ENCODE results near the gene MIXL1.

MIXL1 gene

DNA sequence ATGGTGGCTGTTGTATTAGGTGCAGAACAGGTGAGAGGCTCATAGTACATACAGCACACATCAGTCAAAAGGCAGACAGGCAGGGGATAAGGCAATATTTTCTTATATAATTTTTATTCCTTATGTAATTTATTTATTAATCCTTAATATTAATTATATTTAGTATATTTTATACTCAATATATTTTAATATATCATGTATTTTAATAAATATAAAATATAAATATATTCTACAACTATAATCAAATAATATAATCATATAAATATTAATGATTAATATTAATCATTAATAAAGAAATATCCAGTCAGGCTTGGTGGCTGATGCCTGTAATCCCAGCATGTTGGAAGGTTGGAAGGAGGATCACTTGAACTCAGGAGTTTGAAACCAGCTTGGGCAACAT is 19.3 kb upstream of the MIXL1 start:
- no peak overlapping the region for H3K27ac Mint-ChIP-seq
- peaks cover 13% of the 10 kb centered on the region for H3K4me1 Mint-ChIP-seq
- H3K9me3 Mint-ChIP-seq: no peaks in the 10 kb centered on the region
- no peaks in the 10 kb centered on the region for H3K36me3 Mint-ChIP-seq
- ATAC-seq: no peak
- H3K27me3 Mint-ChIP-seq: no peaks in the 10 kb centered on the region
- H3K4me3 Mint-ChIP-seq: no peak overlapping the region

DNA sequence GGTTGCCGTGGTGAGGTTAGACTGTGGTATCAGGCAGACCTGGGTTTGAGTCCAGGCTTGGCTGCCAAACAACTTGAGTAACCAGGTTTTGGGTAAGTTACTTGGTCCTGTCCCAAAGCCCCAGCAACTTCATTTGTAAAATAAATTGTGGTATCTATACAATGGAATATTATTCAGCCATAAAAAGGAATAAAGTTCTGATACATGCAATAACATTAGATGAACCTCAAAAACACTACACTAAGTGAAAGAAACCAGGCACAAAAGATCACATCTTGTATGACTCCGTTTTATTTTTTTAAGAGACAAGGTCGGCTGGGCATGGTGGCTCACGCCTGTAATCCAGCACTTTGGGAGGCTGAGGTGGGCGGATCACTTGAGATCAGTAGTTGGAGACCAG is 16.4 kb upstream of the MIXL1 start:
- ATAC-seq: no peak
- no peak overlapping the region for H3K4me3 Mint-ChIP-seq
- H3K9me3 Mint-ChIP-seq: no peaks in the 10 kb centered on the region
- H3K27ac Mint-ChIP-seq: no peak overlapping the region
- no peaks in the 10 kb centered on the region for H3K4me1 Mint-ChIP-seq
- H3K27me3 Mint-ChIP-seq: no peaks in the 10 kb centered on the region
- no peaks in the 10 kb centered on the region for H3K36me3 Mint-ChIP-seq

DNA sequence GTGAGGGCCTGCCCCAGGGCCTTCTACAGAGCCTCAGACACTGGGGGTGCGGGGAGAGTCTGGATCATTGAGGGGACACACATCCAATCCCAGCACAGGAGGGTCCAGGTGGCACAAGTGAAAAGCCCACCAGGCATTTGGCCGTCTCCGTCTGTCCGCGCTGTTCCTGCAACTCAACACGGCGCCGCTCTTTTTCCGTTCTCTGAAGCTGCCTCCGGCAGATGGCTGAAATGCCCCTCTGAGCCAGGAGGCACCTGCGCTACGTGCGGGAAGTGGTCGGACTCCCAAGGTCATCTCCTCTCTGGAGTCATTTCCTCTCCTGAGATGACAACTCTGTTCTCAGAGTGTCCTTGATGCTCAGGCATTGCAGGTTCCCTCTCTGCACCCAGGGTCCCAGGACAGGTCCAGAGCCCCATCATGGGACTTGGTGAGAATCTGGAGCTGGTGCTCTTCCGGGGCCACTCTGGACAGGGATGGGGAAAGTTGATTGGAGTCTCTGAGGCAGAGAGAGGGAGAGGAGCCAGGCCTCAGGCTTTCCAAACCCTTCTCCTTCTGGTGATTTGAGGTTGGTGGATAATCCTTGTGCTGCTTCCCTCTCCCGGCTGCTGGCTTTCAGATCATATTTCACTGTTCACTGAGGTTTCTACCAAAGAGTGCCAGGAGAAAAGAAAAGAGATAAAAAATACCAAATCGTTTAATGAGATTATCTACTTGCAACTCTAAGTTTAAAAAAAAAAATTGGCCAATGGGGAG is 14.0 kb upstream of the MIXL1 start:
- H3K4me1 Mint-ChIP-seq: no peaks in the 10 kb centered on the region
- no peak overlapping the region for H3K4me3 Mint-ChIP-seq
- ATAC-seq: peak; percentile 27
- H3K9me3 Mint-ChIP-seq: no peaks in the 10 kb centered on the region
- no peaks in the 10 kb centered on the region for H3K36me3 Mint-ChIP-seq
- no peak overlapping the region for H3K27ac Mint-ChIP-seq
- no peaks in the 10 kb centered on the region for H3K27me3 Mint-ChIP-seq

DNA sequence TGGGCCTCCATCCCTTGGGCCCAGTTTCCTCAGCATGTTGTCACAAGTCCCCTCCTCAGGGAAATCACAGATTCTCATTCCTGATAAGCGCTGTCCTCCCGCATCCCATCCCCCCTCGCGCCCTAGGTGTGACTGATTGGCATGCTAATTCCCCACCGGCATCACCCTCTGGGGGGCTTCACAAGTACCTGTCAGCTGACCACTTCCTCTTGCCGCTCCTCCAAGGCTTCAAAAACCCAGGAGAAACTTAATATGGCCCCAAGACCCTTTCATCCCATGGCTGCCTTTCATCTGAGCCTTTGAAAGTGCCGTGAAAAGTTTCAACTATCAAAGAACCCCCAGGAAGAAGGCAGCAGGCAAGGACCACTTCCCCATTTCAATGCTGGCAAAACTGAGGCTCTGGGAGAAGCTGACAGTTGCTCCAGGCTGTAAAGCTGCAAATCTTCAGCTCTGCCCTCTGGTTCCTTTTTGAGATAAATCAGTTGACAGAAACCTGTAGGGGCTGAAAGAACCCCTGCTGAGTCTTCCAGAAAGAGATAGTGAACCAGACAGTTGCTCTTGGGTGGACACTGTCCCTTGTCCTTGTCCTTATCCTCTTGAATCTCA is 12.8 kb upstream of the MIXL1 start:
- Mint-ChIP-seq H3K4me3 (no peak overlapping the region), H3K27me3 (no peaks in the 10 kb centered on the region), H3K4me1 (peaks cover 11% of the 10 kb centered on the region), H3K9me3 (no peaks in the 10 kb centered on the region), H3K36me3 (no peaks in the 10 kb centered on the region), H3K27ac (no peak overlapping the region)
- ATAC-seq: no peak

DNA sequence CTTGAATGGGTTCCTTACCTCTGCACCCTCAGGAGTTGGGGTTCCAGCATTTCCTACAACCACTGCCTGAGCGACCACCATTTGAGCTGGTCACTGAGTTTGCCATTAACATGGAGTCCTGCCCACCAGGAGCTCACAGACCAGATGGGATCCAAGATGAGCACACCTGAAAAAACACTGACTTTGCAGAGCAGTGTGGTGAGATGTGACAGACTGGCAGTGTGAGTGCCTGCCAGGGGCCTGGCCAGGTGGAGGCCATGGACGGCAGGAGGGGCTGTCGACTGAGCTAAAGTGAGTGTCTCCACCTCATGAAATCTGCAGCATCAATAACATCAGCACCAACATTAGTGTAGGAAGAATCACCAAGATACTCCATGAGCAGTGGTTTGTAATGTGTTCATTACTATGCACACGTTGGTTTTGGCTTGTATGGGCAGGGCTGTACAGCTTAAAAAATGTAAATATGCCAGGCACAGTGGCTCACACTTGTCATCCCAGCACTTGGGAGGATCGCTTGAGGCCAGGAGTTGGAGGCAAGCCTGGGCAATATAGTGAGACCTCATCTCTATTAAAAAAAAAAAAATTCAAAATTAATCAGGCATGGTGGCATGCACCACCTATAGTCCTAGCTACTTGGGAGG is 12.2 kb upstream of the MIXL1 start:
- Mint-ChIP-seq H3K4me1 (peaks cover 17% of the 10 kb centered on the region), H3K27ac (no peak overlapping the region), H3K36me3 (no peaks in the 10 kb centered on the region), H3K9me3 (no peaks in the 10 kb centered on the region), H3K27me3 (no peaks in the 10 kb centered on the region), H3K4me3 (no peak overlapping the region)
- no peak for ATAC-seq

DNA sequence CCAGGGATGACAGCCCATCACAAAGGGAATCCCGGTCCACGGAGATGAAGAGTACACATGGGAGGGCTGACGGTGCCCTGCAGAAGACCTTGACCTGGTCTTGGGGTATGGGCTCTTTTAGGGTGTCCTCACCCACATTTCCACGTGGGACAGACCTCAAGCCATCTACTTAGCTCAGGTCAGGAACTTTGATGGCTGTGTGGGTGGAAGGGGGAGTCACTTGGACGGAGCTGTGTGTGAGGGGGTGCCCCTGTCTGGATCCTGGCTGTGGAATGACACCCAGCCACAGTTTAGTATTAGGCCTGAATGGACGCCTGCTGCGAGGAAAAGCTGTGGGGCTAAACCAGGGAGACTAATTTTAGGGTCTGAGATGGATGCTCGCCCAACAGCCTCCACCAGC is 10.9 kb upstream of the MIXL1 start:
- no peak overlapping the region for H3K4me3 Mint-ChIP-seq

DNA sequence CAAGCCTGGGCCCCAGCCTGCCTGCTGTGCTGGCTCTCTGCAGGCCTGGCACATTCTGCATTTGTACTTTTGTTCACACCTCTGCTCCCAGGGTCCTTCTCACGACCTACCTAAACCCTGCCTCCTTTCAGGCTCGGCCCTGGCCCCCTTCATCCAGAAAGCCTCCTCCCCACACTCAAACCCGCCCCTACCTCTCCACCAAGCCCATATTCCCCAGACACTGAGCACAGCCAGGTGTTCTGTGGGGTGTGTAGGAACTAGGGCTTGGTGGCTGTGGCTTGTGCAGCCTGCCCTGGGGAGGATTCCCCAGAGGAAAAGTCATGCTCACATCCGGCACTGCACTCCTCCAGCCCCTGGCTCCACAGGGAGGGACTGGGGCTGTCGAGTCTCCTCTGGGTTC is 8.2 kb upstream of the MIXL1 start:
- Mint-ChIP-seq H3K9me3 (no peaks in the 10 kb centered on the region), H3K27ac (peak overlapping the region; percentile 50), H3K4me3 (no peak overlapping the region), H3K4me1 (peaks cover 23% of the 10 kb centered on the region), H3K27me3 (no peaks in the 10 kb centered on the region), H3K36me3 (no peaks in the 10 kb centered on the region)
- ATAC-seq: no peak

More for the DNA sequence above, 10.9 kb upstream of the MIXL1 start:
- Mint-ChIP-seq H3K27ac (no peak overlapping the region), H3K27me3 (no peaks in the 10 kb centered on the region), H3K4me1 (peaks cover 17% of the 10 kb centered on the region), H3K9me3 (no peaks in the 10 kb centered on the region), H3K36me3 (no peaks in the 10 kb centered on the region)
- no peak for ATAC-seq

DNA sequence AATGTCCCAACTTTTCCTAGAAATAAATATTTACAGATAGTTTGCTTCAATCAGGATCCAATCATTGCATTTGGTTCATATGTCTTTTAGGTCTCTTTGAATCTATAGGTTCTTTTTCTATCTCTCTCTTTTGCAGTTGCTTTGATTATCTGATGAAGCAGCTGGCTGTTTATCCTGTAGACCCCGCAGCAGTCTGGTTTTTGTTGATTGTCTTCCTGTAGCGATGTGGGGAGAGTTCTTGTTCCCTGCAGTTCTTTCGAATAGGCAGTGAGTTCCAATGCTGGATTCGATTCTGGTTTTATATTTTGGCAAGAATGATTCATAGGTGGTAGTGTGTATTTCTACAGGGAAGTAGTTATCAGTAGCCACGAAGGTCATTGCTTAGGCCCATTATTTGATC is 7.4 kb upstream of the MIXL1 start:
- no peaks in the 10 kb centered on the region for H3K27me3 Mint-ChIP-seq

DNA sequence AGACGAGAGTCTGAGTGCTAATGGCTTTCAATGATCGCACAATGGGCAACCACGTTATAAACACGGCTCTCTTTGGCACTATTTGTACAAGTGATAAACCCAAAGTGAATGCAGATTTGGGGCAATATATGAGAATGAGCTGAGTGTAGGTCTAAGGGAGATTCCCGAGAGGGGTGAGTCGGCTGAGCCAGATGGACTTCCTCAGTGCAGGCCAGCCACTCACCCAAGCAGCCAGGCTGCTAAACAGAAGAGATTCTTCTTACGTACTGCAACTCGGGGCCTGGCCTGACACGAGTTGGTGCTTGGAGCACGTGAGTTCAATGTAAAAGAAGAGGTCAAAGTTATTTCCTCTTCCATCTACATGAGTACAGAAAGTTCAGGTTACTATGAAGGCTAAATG is 6.2 kb upstream of the MIXL1 start:
- H3K9me3 Mint-ChIP-seq: no peaks in the 10 kb centered on the region
- no peak overlapping the region for H3K27ac Mint-ChIP-seq
- no peak for ATAC-seq
- H3K27me3 Mint-ChIP-seq: no peaks in the 10 kb centered on the region
- no peak overlapping the region for H3K4me3 Mint-ChIP-seq
- no peaks in the 10 kb centered on the region for H3K36me3 Mint-ChIP-seq
- H3K4me1 Mint-ChIP-seq: peaks cover 23% of the 10 kb centered on the region

More for the DNA sequence above, 7.4 kb upstream of the MIXL1 start:
- ATAC-seq: no peak
- Mint-ChIP-seq H3K36me3 (no peaks in the 10 kb centered on the region), H3K27ac (peak overlapping the region; percentile 50), H3K9me3 (no peaks in the 10 kb centered on the region), H3K4me3 (no peak overlapping the region), H3K4me1 (peaks cover 23% of the 10 kb centered on the region)

DNA sequence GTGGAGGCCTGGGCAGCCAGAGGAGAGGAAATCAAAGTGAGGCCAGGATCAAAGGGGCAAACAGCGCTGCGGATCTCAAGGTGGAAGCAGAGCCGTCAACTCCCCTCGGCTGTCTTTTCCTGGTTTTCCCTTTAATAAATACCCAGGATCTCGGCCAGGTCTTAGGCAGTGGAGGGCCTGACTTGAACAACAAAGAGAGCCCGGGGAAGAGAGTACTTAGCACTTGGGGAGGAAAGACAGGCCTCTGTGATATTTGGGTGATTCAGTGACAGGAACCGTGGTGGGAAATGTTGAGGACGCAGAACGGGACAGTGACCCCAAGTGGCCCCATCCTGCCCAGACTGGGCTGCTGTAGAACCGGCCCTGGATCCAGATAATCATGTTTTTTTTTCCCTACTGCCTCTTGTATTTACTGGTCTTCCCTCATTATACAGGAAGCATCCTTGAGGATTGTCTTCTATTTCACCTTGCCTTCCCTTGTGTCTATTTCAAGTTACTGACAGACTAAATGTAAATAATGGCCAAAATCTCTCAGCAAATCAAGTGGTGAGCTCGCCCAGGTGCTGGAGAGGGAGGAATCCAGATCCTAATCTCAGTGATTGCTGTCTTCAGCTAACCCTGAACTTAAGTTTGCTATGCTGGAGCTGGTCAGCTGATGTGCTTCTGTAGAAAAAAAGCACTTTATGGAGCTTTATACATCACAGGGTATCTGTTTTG is 2.8 kb upstream of the MIXL1 start:
- no peak overlapping the region for H3K27ac Mint-ChIP-seq

DNA sequence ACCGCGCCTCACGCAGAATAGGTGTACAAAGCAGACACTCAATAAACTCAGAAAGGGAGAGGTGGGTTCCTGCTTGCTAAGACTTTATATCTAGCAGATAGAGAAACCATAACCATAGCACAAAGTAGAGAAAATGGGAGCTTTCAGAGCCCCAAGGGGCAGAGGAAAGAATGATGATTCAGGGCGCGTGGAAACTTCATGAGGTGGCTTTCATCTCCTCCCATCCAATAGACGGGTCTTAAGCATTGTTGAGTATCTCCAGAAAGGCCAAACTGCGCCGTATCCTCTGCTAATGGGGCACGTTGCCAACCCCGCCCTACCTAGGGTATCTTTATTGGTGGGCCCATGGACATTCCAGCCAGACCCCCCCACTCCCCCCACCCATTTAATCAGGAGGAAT is 778 bp upstream of the MIXL1 start:
- Mint-ChIP-seq H3K27ac (no peak overlapping the region), H3K4me3 (peak overlapping the region; percentile 51), H3K27me3 (no peaks in the 10 kb centered on the region), H3K9me3 (no peaks in the 10 kb centered on the region), H3K36me3 (no peaks in the 10 kb centered on the region), H3K4me1 (peaks cover 13% of the 10 kb centered on the region)
- ATAC-seq: no peak

More for the DNA sequence above, 2.8 kb upstream of the MIXL1 start:
- Mint-ChIP-seq H3K9me3 (no peaks in the 10 kb centered on the region), H3K36me3 (no peaks in the 10 kb centered on the region), H3K4me1 (peaks cover 19% of the 10 kb centered on the region), H3K27me3 (no peaks in the 10 kb centered on the region), H3K4me3 (no peak overlapping the region)
- ATAC-seq: no peak

DNA sequence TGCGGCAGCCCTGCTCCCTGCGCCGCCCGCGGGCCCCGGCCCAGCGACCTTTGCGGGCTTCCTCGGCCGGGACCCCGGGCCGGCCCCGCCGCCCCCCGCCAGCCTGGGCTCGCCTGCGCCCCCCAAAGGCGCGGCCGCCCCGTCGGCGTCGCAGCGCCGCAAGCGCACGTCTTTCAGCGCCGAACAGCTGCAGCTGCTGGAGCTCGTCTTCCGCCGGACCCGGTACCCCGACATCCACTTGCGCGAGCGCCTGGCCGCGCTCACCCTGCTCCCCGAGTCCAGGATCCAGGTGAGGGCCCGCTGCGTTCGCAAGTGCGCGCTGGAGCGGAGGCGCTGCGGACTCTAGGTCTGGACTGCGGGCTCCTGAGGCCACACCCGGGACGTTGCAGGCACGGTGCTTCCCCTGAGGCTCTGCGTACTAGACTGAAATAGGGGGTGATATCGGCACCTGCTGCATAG is 351 bp downstream of the MIXL1 start:
- Mint-ChIP-seq H3K27me3 (no peaks in the 10 kb centered on the region), H3K4me1 (peaks cover 13% of the 10 kb centered on the region), H3K4me3 (peak overlapping the region; percentile 90), H3K36me3 (no peaks in the 10 kb centered on the region), H3K27ac (peak overlapping the region; percentile 75), H3K9me3 (no peaks in the 10 kb centered on the region)
- peak; percentile 82 for ATAC-seq

DNA sequence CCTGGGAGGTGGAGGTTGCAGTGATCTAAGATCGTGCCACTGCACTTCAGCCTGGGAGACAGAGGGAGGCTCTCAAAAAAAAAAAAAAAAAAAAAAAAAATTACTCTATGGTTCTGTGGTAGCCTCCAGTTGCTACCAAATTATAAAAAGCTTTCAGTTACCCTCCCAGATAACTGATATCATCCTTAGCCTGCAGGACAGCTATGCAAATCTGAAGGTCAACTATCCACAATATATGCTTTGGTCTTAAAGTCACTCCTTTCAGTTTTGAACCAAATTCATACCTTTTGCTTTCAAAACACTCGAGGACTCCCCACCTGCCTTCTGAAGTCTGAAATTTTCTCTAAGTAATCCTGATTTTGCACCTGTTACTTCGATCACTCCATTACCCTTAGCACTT is 3.1 kb downstream of the MIXL1 start:
- Mint-ChIP-seq H3K27me3 (no peaks in the 10 kb centered on the region), H3K27ac (no peak overlapping the region), H3K36me3 (peaks cover 9% of the 10 kb centered on the region), H3K4me3 (no peak overlapping the region), H3K4me1 (peaks cover 6% of the 10 kb centered on the region), H3K9me3 (no peaks in the 10 kb centered on the region)
- ATAC-seq: no peak

DNA sequence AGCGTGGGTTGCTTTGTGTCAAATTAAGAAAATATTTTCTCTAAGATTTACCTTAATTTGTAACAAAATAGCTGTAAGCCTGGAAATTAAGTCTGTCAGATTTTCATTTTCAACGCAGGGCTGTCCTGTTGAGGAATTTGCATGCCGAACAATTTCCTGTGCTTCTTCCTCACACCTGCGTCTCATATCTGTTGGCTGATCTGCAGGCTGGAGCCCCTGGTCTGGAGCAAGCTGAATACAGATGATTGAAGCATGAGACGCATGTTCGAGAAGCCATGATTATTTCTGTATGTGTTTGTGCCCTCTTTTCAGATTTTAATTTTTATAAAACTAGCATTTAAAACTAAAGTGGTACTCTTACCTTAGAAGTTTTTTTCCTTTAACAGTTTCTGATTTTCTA is 9.8 kb downstream of the MIXL1 start:
- no peak overlapping the region for H3K4me3 Mint-ChIP-seq

DNA sequence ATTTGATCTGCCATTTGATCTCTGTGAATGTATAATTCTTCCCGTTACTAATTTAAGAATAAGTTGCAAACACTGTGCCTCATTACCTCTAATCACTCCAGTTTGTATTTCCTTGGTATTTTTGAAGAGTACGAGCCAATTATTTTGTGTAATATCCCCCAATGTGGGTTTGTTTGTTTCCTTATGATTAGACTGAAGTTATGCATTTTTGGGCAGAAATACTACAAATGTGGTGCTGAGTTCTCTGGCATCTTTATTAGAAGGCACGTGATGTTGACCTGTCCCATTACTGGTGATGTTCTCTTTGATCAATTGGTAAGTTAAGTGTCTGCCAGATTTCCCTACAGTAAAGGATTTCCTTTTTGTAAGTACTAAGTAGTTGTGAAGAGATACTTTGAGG is 10.3 kb downstream of the MIXL1 start:
- no peaks in the 10 kb centered on the region for H3K27me3 Mint-ChIP-seq
- H3K4me3 Mint-ChIP-seq: no peak overlapping the region
- H3K4me1 Mint-ChIP-seq: peaks cover 14% of the 10 kb centered on the region
- no peaks in the 10 kb centered on the region for H3K9me3 Mint-ChIP-seq
- H3K27ac Mint-ChIP-seq: no peak overlapping the region
- peaks cover 32% of the 10 kb centered on the region for H3K36me3 Mint-ChIP-seq
- no peak for ATAC-seq

More for the DNA sequence above, 9.8 kb downstream of the MIXL1 start:
- H3K9me3 Mint-ChIP-seq: no peaks in the 10 kb centered on the region
- no peaks in the 10 kb centered on the region for H3K27me3 Mint-ChIP-seq
- H3K27ac Mint-ChIP-seq: no peak overlapping the region
- no peak for ATAC-seq
- peaks cover 14% of the 10 kb centered on the region for H3K4me1 Mint-ChIP-seq
- H3K36me3 Mint-ChIP-seq: peaks cover 27% of the 10 kb centered on the region
